Frontal cortex (tissue), 4 donors: ENCODE results near the gene ENTREP1. TPM values are rescaled to one million over a fixed set of nuclear protein-coding genes. Genes with fewer than 3 reads are reported as not detected.
"Not testable (repeated sequence)": the region's sequence is repeated elsewhere in the genome, so short reads cannot be mapped to it uniquely, and the experiment has no call there.

ENCODE experiments used
- DNase-seq, 2 donors: peaks; one replicate each; pipeline ENCODE4 v3.0.0; 2012; ENCODE audit warnings: low spot score in 2 of 2
- FAIRE-seq: peaks from 2 replicates; lab custom pipeline; 2012; peaks lifted over from hg19 to GRCh38; lab: Jason Lieb, UNC
- total RNA-seq: library from RNA; depleted of rRNA; stranded (reverse); fragments of >200 nt; gene quantifications from one replicate; pipeline ENCODE4 v1.2.3, GENCODE V29; 2014
- donor health status: control.
- donor health status: control.
- donor health status: control.

Gene ENTREP1, protein sequence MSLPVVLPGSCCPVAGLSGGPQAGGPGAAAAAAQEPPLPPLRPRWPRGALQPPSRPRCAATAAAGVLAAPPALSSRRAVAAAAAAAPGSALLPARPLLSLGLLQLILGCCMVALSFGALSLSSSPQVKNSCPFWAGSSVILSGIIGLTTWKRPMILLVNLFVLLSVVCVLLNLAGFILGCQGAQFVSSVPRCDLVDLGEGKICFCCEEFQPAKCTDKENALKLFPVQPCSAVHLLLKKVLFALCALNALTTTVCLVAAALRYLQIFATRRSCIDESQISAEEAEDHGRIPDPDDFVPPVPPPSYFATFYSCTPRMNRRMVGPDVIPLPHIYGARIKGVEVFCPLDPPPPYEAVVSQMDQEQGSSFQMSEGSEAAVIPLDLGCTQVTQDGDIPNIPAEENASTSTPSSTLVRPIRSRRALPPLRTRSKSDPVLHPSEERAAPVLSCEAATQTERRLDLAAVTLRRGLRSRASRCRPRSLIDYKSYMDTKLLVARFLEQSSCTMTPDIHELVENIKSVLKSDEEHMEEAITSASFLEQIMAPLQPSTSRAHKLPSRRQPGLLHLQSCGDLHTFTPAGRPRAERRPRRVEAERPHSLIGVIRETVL
- total RNA-seq, result 0.82 TPM

GRCh38 chr9:69324549-69325401, at the start of gene ENTREP1:
Gene ENTREP1, plus strand, starts transcription at chr9:69325215. Its CDS starts 95 bp downstream, at chr9:69325310.
- FAIRE-seq (no peak), DNase-seq (peak; percentile 56 to 62)

- no peak for DNase-seq
- FAIRE-seq, result no peak
Observed at GRCh38 chr9:69276775-69277174, 48.2 kb upstream of the ENTREP1 start.

GRCh38 chr9:69279084-69279731, 45.8 kb upstream of the ENTREP1 start:
- DNase-seq, result no peak
- no peak for FAIRE-seq

GRCh38 chr9:69279733-69280132, 45.3 kb upstream of the ENTREP1 start:
- FAIRE-seq (no peak), DNase-seq (no peak)

- DNase-seq, result no peak
- no peak for FAIRE-seq
Observed at GRCh38 chr9:69283003-69283402, 42.0 kb upstream of the ENTREP1 start.

GRCh38 chr9:69292078-69292477, 32.9 kb upstream of the ENTREP1 start:
- FAIRE-seq, result no peak
- no peak for DNase-seq

GRCh38 chr9:69293156-69293555, 31.9 kb upstream of the ENTREP1 start:
- DNase-seq (no peak), FAIRE-seq (no peak)

GRCh38 chr9:69295872-69296552, 29.0 kb upstream of the ENTREP1 start:
- DNase-seq, result no peak
- no peak for FAIRE-seq

- no peak for DNase-seq
- FAIRE-seq, result no peak
Observed at GRCh38 chr9:69297300-69297980, 27.6 kb upstream of the ENTREP1 start.

GRCh38 chr9:69299315-69299714, 25.7 kb upstream of the ENTREP1 start:
- DNase-seq (no peak), FAIRE-seq (no peak)

DNA sequence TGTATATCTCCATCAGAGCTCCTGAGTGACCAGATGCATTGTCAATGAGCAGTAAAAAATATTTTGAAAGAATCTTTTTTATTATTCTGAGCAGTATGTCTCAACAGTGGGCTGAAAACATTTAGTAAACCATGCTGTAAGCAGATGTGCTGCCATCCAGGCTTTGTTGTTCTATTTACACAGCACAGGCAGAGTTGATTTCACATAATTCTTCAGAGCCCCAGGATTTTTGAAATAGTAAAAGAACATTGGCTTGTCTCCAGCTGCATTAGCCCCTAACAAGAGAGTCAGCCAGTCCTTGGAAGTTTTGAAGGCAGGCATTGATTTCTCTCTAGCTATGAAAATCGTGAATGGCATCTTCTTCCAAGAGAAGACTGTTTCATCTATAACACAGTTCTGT, 25.2 kb upstream of the ENTREP1 start:
- FAIRE-seq (no peak), DNase-seq (no peak)

GRCh38 chr9:69303331-69303730, 21.7 kb upstream of the ENTREP1 start:
- DNase-seq, result no peak
- FAIRE-seq, result no peak

DNA sequence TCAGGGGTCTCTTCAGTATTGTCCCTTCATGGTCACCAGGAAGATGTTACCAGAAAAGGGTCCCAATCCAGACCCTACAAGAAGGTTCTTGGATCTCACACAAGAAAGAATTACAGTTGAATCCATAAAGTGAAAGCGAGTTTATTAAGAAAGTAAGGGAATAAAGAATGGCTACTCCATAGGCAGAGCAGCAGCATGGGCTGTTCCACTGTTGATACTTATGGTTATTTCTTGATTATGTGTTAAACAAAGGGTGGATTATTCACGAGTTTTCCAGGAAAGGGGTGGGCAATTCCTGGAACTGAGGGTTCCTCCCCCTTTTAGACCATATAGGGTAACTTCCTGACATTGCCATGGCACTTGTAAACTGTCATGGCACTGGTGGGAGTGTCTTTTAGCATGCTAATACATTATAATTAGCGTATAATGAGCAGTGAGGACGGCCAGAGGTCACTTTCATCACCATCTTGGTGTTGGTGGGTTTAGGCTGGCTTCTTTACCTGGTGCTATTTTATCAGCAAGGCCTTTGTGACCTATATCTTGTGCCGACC, 18.0 kb upstream of the ENTREP1 start:
- not testable (repeated sequence) for FAIRE-seq, DNase-seq

- FAIRE-seq, result no peak
- no peak for DNase-seq
Observed at GRCh38 chr9:69307446-69308205, 17.4 kb upstream of the ENTREP1 start.

GRCh38 chr9:69308206-69308931, 16.6 kb upstream of the ENTREP1 start:
- FAIRE-seq (no peak), DNase-seq (no peak)

DNA sequence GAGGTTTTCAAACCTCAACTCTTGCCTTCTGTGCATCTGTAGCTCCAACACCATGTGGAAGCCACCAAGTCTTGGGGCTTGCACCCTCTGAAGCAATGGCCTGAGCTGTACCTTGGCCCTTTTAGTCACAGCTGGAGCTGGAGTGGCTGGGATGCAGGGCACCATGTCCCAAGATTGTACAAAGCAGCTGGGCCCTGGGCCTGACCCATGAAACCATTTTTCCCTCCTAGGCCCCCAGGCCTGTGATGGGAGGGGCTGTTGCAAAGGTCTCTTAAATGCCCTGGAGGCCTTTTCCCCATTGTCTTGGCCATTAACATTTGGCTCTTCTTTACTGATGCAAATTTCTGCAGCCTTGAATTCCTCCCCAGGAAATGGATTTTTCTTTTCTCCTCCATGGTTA, 11.8 kb upstream of the ENTREP1 start:
- DNase-seq (no peak), FAIRE-seq (no peak)

DNA sequence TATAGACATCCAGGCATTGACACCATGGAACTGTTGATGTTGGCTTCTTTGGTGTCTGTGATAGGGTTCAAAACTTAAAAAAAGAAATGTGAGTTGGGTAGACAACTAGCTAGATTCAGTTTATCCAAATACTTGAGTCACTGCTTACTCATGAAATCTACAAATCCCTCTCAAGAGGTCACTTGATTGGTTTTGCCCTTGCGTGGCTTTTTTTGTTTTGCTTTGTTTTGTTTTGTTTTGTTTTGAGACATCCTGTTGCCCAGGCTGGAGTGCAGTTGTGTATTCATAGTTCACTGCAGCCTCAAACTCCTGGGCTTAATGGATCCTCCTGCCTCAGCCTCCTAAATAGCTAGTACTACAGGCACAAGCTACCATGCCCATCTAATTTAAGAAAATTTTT, 10.5 kb upstream of the ENTREP1 start:
- FAIRE-seq (no peak), DNase-seq (no peak)
